ENCODE measurements around the gene NUTM2F.
"Not testable (repeated sequence)": the region's sequence is repeated elsewhere in the genome, so short reads cannot be mapped to it uniquely, and the experiment has no call there.

Gene NUTM2F, protein sequence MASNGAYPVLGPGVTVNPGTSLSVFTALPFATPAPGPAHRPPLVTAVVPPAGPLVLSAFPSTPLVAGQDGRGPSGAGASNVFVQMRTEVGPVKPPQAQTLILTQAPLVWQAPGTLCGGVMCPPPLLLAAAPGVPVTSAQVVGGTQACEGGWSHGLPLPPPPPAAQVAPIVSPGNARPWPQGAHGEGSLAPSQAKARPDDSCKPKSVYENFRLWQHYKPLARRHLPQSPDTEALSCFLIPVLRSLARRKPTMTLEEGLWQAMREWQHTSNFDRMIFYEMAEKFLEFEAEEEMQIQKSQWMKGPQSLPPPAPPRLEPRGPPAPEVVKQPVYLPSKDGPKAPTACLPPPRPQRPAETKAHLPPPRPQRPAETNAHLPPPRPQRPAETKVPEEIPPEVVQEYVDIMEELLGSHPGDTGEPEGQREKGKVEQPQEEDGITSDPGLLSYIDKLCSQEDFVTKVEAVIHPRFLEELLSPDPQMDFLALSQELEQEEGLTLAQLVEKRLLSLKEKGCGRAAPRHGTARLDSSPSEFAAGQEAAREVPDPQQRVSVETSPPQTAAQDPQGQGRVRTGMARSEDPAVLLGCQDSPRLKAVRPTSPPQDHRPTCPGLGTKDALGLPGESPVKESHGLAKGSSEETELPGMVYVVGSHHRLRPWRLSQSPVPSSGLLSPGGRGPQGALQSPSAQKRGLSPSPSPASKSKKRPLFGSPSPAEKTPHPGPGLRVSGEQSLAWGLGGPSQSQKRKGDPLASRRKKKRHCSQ

DNA sequence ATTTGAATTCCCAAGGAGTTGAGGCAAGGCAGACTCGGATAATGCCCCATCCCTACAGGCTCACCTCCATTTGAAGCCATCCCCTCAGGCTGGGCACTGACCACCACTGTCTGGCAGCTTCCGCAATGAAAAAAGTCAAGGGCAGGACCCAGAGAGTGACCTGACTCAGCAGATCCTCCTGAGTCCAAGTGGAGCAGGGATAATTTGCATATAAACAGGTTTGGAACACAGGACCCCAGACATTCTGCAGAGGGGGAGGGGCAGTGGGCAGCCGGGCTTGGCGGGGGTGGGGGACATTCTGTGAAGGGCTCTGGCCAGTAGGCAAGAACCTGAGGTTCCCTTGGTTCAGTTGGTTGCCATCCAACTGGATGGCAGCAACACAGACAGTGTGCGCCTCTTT lies at the start of gene NUTM2F:
Gene NUTM2F (minus strand): TSS at position 101 of the 400 bp plus-strand sequence. CDS start 21 bp downstream, at position 80.
- not testable (repeated sequence) for H3K27ac ChIP-seq; DNase-seq (ENCODE audit: low read depth, low spot score)

DNA sequence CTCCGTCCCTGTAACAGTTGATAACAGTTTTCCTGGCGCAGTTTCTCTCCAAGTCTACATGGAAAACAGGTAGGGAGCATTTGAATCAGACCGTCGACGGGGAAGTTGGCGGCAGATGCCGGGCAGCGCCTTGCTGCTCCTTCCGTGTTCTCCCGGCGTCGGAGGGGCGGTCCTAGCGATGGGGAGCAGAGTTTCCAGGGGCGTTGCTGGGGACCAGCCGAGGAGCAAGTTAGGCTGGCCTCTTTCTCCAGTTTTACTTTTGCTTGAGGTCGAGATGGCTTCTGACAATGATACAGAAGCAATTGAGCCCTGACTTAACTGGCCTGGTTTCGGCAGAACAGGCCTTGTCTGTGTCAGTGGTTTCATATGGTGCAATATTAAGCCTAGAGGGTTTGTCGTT lies 46.8 kb upstream of the NUTM2F start:
- peak overlapping the region; percentile 64 for H3K27ac ChIP-seq
- not testable (repeated sequence) for DNase-seq (ENCODE audit: low read depth, low spot score)

DNA sequence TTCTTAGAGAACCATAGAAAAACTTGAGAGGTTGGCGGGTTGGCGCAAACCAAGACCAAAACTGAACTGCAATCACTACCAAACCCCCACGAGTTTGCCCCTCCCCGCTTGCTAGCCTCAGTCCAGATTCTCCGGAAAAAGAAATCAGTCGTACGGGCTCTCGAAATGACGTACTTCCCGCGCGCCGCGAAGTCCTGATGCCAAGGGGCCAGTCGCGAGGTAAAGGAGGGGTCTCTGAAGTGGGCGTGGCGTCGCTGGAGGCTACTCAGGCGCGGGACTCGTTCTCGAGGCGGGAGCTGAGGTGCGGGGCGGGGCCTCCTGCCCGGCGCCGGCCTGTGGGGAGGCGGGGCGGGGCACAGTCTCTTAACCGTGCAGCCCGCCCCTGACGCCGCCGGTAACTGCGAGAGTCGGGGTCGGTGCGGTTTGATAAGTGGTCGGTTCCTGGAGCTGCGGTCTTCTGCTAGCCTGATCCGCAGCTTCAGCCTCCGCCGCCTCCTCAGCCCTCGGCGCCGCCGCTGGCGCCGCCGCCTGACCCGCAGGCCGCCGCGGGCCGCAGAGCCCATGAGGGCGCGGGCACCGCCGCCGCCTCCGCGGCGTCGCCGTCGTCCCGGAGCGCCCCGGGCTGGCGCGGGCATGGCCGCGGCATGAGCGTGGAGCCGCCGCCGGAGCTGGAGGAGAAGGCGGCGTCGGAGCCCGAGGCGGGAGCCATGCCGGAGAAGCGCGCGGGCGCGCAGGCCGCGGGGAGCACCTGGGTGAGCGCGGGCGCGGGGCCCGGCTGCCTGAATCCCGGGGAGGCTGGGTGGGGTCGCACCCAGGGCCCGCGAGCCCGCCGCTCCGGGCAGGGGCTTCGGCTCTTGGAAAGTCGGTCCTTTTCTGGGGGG lies 46.0 kb upstream of the NUTM2F start:
- peak; percentile 34 for DNase-seq (ENCODE audit: low read depth, low spot score)
- H3K27ac ChIP-seq = peak overlapping the region; percentile 64

DNA sequence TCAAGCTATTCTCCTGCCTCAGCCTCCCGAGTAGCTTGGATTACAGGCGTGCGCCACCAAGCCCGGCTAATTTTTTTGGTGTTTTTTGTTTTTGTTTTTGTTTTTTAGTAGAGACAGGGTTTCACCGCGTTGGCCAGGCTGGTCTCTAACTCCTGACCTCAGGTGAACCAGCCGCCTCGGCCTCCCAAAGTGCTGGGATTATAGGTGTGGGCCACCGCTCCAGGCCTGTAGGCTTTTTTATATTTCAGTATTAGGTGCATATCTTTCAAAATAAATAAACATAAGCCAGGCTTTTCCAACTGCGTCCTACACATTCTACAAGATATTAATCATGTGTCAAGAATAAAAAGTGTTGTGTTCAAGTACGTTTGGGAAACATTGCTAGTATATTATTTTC lies 45.3 kb upstream of the NUTM2F start:
- peak overlapping the region; percentile 64 for H3K27ac ChIP-seq
- not testable (repeated sequence) for DNase-seq (ENCODE audit: low read depth, low spot score)

DNA sequence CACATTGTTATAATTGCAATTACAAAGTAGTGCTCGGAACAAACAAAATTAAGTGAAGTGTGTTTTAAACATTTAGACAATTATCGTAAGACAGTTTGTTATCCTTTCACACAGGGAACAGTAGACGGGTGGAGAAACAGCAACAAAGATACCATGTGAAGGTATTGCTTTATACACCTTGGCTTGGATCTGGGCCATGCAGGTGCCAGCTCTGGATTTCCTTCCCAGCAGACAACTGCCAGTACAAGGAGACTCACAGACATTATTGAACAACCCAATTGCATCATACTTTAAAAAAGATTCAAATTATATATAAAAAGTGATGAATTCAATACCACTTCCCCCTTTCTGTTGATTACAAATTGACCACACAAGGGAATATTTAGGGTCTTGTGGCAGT lies 41.8 kb upstream of the NUTM2F start:
- not testable (repeated sequence) for DNase-seq (ENCODE audit: low read depth, low spot score); H3K27ac ChIP-seq

DNA sequence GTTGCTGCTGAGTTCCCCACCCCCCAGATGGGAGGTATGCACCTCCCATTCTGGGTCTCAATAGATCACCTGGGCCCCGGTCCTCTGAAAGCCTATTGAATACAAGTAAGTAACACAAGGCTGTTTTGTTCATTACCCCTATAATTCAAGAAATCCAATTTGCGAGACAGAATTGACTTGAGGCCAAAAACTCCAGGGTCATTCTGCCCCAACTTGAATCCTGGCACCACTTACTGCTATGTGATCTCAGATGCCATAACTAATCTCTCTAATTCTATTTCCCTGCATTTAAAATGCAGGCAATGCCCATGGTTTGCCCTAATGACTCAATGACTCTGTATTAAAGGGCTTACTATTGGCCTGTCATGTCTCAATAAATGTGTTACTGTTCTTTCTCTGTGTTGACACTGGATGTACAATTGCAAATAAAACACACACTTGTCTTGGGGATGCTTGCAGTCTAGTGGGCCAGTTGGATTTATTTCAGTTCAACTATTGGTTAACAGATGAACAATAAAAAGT lies 35.7 kb upstream of the NUTM2F start:
- H3K27ac ChIP-seq; DNase-seq (ENCODE audit: low read depth, low spot score): not testable (repeated sequence)

DNA sequence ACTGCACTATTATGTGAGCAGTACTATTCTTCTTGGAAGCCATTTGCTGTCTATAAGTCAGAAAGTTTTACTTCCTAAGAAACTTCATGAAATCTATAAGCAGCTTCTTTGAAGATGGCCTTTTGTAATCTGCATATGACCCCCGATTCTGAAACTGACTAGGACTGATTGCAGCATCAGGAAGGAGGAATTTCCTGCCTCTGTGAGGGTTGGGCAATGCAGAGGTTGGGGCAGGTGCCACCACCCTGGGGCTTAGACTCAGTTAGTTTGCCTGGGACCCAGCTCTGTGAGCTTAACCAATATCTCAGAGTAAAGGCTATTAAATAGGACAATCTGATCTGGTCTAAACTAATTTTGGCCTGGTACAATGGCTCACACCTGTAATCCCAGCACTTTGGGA lies 28.7 kb upstream of the NUTM2F start:
- not testable (repeated sequence) for H3K27ac ChIP-seq; DNase-seq (ENCODE audit: low read depth, low spot score)

DNA sequence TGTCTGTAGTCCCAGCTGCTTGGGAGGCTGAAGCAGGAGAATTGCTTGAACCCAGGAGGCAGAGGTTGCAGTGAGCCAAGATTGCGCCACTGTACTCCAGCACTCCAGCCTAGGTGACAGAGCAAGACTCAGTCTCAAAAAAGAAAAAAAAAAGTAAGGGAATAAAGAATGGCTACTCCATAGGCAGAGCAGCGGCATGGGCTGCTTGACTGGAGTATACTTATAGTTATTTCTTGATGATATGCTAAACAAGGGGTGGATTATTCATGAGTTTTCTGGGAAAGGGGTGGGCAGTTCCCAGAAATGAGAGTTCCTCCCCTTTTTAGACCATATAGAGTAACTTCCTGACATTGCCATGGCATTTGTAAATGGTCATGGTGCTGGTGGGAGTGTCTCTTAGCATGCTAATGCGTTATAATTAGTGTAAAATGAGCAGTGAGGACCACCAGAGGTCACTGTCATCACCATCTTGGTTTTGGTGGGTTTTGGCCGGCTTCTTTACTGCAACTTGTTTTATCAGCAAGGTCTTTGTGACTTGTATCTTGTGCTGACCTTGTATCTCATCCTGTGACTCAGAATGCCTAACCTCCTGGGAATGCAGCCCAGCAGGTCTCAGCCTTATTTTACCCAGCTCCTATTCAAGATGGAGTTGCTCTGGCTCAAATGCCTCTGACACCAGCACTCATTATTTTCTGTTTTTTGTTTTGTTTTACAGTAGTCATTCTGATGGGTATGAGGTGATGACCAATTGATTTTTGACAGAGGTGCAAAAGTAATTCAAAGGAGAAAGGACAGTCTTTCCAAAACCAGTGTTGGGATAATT lies 23.7 kb upstream of the NUTM2F start:
- not testable (repeated sequence) for DNase-seq (ENCODE audit: low read depth, low spot score)

DNA sequence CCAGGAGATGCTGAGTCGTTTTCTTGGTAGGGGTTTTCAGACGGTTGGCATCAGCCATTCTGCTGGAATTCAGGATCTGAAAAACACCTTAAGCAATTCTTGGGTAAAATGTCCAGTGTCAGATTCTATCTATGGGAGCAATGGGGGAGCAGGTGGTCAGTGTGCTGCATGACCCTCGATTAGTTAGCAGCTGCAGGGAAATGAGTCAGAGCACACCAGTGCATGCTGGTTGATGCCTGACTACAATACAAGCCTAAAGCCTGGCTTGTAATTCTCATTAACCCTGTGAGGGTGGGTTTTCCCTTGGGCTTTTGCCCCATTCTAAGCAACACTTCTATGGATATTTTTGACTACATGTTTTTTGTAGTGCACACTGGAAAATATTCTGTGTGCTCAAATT lies 20.3 kb upstream of the NUTM2F start:
- not testable (repeated sequence) for DNase-seq (ENCODE audit: low read depth, low spot score); H3K27ac ChIP-seq

More for the DNA sequence above, 23.7 kb upstream of the NUTM2F start:
- H3K27ac ChIP-seq = not testable (repeated sequence)

DNA sequence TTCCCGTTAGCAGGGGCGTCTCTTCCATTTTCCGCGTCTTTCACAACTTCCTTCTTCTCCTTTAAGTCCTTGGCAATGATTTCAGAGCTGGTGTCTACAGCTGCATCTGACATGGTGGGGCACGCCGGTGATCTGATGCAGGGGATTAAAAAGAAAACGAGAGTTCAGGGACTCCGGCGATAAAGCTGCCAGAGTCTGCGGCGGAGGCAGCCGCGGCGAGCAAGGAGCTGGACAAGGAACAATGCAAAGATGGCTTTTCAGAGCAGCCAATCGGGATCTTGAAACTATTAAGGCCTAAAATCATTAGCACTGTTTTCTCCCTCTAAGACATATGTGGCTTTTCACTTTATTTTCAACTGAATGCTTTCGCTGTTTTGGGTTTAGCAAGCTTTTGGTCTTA lies 19.0 kb upstream of the NUTM2F start:
- not testable (repeated sequence) for H3K27ac ChIP-seq; DNase-seq (ENCODE audit: low read depth, low spot score)

DNA sequence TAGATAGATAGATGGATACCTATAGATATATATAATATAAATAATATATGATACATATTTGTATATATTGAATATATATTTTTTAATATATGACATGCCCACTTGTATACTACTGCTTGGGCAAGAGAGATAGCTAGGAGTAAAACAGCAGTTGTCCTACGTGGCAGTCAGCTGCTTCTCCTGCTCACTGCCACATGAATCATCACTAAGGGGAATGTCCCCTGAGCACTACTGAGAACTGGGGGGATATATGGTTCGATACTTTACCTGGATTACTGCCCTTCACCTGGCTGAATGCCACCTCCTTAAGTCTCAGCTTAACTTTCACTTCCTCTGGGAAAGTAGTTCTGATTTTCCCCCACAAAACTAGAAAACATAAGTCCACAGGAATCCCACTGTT lies 13.3 kb upstream of the NUTM2F start:
- not testable (repeated sequence) for H3K27ac ChIP-seq; DNase-seq (ENCODE audit: low read depth, low spot score)

DNA sequence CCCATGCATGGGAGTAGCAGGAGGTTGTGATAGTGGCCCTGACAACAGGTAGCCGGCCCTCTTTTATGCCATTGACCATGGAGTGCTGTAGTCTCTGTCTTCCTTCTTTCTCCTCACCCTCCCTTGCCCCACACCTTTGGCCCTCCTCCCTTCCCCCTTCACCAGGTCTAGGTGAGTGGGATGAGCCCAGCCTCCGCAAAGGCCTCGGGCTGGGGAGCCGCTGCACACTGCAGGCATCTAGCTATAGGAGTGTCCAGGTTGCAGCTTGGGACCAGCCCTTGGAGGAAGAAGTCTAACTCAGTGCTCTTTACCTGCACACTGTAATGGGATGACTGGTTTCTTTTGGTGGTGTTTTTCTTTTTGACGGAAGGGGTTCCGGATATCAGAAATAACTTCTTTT lies 12.3 kb upstream of the NUTM2F start:
- not testable (repeated sequence) for DNase-seq (ENCODE audit: low read depth, low spot score); H3K27ac ChIP-seq

DNA sequence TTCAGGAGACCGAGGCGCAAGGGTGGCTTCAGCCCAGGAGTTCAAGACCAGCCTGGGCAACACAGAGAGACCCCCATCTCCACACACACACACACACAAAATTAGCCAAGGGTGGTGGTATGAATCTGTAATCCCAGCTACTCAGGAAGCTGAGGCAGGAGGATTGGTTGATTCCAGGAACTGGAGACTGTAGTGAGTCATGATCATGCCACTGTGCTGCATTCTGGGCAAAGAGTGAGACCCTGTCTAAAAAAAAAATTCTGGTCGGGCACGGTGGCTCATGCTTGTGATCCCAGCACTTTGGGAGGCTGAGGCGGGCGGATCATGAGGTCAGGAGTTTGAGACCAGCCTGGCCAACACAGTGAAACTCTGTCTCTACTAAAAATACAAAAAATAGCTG lies 11.2 kb upstream of the NUTM2F start:
- DNase-seq (ENCODE audit: low read depth, low spot score); H3K27ac ChIP-seq: not testable (repeated sequence)

DNA sequence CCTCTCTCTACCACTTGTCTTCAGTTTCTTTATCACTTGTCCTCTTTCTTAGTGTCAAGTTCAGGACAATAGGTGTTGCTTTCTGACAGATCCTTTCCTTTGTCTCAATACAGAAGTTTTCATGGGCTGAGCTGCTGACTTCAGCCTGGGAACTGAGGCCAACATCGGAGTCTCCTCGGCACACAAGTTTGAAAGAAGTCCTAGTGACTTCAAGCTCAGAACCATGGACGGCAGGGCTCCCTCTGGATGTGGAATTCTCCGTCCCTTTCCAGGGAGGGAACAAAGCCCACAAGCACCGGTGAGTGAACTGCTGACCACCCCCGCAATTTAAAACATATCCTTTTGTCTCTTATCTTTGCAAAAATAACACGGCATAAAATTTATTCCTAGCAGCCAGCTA lies 10.3 kb upstream of the NUTM2F start:
- not testable (repeated sequence) for DNase-seq (ENCODE audit: low read depth, low spot score); H3K27ac ChIP-seq

DNA sequence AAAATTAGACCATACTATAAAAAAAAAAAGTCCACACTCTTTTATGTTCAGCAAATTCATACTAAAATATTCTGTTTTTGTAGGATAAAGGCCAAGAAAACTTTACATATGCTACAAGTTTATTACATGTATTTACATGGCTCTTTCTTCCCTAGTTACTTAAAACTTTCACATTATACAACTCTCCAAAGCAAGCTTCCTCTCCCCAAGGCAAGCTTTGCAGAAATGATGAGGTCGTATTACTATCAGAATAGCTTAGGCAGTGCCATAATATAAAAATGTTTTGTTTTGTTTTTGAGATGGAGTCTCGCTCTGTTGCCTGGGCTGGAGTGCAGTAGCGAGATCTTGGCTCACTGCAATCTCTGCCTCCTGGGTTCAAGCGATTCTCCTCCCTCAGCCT lies 8.0 kb upstream of the NUTM2F start:
- not testable (repeated sequence) for H3K27ac ChIP-seq

DNA sequence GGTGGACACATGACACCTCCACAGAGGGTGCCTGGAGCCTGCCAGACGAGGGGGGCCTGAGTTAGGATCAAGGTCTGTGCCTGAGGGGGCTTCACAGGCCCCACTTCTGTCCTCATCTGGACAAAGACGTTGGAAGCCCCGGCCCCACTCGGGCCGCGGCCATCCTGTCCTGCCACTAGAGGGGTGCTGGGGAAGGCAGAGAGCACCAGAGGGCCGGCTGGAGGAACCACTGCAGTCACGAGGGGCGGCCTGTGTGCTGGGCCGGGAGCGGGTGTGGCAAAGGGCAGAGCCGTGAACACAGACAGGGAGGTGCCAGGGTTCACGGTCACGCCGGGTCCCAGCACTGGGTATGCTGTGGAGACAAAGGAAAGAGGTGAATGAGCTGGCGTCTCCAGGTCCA lies 2.9 kb downstream of the NUTM2F start:
- DNase-seq (ENCODE audit: low read depth, low spot score); H3K27ac ChIP-seq: not testable (repeated sequence)

More for the DNA sequence above, 8.0 kb upstream of the NUTM2F start:
- not testable (repeated sequence) for DNase-seq (ENCODE audit: low read depth, low spot score)

DNA sequence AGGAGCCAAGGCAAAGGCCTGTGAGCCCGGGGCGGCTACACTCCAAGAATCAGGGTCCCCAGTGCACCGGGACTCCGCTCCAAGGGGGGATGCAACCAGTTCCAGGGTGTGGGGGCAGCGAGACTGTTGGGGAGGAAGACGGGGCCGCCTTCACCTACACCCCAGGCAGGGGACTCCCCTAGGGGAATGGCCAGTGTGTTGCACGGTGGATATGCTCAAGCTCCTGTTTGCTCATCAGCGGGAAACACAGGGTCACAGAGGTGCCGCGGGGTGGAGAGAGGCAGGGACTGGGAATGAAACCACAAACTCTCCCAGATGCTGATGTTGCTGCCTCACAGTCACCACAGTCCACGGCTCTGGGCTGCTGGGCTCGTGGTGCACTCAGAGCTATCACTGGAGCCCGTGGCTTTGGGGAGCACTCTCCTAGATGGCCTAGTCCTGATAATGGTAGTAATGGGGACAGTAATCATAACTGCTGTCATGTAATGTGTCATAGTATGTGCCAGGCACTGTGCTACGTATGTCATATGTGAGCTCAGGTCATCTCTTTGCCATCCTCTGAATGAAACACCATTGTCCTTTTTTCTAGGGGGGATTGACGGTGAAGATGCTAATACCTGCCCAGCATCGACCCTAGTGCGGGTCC lies 5.2 kb downstream of the NUTM2F start:
- H3K27ac ChIP-seq; DNase-seq (ENCODE audit: low read depth, low spot score): not testable (repeated sequence)

DNA sequence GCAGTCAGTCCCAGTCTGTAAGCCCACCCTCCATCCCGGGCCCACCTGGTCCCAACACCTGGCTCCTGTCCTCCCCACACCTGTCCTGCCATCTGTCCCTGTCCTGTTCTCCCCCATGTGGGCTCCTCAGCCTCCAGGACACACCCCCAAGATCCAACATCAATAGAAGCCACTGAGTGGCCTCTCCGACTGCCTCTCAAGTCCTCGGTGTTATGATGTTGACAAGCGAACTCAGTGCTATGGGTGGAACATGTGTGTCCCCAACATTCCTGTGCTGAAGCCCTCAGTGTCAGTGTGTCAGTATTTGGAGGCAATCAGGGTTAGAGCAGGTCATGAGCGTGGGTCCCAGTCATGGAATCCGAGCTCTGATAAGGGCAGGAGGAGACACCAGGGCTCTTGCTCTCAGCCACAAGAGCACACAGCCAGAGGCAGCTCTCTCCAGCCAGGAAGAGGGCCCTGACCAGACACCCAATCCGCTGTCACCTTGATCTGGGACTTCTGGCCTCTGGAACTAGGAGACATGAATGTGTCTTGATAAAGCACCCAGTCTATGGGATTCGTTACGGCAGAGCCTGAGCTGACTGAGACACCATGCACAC lies 6.0 kb downstream of the NUTM2F start:
- not testable (repeated sequence) for DNase-seq (ENCODE audit: low read depth, low spot score); H3K27ac ChIP-seq
